SKM-1 (cell line): ENCODE data around the gene NADSYN1.
"Not testable (repeated sequence)": the region's sequence is repeated elsewhere in the genome, so short reads cannot be mapped to it uniquely, and the experiment has no call there.

Experiments used
- DNase-seq: peaks from one replicate; lab custom pipeline; 2025; ENCODE audit not compliant: unreplicated experiment; lab: John Stamatoyannopoulos, UW

Gene NADSYN1

DNA sequence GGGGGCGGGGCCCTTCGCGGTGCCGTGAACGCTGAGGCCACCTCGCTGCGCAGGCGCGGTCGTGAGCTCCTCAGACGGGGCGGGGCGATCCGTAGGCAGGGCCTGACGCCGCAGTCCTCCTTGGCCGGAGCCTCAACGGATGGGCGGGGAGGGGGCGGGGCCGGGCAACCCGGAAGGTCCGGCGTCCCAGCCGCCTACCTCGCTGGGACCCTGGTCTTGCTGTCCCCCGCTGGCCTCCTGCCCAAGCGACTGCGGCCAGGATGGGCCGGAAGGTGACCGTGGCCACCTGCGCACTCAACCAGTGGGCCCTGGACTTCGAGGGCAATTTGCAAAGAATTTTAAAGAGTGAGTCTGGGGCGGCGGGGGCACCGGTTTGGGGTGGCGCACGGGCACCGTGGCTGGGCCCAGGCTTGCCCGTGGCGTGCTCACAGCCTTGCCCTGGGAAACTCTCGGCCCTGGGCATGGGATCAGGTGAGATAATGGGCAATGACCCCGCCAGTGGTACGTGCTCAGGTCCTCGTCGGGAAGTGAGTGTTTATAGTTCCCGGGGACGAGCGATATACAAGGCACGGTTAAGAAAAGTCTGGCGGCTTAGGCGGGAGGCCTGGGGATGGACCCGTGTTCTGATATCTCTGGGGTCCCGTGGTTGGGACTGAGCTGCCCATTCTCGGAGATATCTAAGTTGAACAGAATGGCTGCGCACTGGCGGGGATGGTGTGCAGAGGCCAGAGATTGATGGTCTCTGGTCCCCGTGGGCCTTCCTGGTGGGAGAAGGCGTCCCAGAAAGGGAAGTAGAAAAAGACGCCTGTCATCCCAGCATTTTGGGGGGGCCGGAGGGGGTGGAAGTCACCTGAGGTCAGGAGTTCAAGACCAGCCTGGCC lies at the start of gene NADSYN1:
Gene NADSYN1 (plus strand): TSS at position 167 of the 881 bp plus-strand sequence. CDS start 94 bp downstream, at position 261.
- DNase-seq, result peak; percentile 79

- no peak for DNase-seq
Measured at GRCh38 chr11:71404209-71404608, 48.8 kb upstream of the NADSYN1 start.

DNA sequence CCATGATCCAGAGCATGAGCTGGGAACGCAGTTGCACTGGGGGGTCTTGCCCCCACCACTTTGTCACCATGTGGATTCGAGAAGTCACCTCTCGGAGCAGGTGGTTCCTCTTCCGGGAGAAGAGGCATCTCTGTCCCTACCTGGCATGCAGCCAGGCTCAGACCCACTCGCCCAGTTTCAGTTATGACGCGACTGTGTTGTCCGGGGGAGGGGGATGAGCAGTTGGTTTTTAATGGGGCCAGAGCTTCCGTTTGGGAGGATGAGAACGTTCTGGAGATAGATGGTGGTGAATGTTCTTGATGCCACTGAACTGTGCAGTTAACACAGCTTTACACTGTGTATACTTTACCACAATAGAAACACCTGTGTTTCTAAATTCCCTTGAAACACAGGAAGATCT lies 46.3 kb upstream of the NADSYN1 start:
- no peak for DNase-seq

DNA sequence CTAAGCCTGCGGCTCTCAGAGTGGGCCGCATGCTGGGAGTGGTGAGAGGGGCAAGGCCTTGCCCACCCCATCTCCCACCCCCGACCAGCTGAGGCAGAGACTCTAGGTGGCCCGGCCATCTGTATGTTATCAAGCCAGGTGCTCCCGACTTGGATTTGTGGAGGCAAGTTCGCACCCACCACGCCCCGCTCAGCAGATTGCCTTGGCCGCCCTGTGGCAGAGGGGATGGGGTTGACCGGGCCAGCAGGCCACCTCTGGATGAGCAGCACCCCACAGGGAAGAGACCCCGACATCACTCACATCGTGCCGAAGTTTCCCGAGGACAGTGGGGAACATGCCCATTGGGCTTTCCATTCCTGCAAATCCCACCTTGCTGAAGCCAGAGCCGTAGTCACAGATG lies 45.6 kb upstream of the NADSYN1 start:
- DNase-seq, result no peak

- no peak for DNase-seq
Measured at GRCh38 chr11:71408826-71409225, 44.2 kb upstream of the NADSYN1 start.

GRCh38 chr11:71410363-71410966 lies 42.5 kb upstream of the NADSYN1 start:
- no peak for DNase-seq

DNA sequence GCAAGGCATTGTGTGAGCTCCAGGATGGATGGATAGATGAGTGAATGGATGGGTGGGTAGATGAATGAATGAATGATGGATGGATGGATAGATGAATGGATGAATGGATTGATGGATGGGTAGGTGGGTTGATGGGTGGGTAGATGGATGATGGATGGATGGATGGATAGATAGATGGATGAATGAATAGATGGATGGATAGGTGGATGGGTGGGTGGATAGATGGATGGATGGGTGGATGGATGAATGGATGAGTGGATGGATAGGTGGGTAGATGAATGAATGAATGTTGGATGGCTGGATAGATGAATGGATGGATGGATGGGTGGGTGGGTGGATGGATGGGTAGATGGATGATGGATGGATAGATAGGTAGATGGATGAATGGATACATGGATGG lies 38.4 kb upstream of the NADSYN1 start:
- no peak for DNase-seq

- no peak for DNase-seq
Measured at GRCh38 chr11:71418643-71419042, 34.4 kb upstream of the NADSYN1 start.

DNA sequence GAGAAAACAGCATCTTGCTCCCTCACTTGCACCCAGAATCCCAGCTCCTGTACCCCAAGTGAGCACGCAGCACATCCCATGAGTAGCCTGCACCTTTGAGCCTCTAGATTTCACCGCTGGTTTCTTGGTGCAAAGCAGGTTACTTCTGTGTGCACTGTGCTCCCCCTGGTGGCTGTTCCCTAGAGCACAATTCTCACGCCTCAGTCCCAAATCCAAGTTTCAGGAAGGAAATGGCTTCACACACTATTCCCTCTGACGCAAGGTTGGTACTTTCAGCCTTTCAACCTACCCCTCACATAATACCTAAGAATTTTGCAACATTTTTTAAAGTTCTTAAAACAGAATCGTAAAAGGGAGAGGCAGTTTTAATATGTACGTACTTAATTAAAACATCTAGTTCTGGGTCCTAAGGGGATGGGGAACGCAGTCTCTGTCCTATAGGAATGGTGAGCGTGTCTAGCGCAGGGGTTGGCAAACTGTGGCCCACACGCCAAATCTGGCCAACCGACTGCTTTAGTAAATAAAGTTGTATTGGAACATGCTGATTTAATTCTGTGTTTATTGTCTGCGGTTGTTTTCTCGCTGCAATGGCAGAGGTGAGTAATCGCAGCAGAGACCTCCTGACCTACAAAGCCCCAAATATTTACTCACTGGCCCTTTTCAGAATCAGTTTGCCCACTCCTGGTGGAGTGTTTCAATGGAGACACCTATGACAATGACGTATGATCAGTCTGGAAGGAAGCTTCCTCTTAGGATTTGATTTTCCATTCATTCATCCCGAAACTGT lies 32.4 kb upstream of the NADSYN1 start:
- no peak for DNase-seq

- DNase-seq, result no peak
Measured at GRCh38 chr11:71421392-71421950, 31.5 kb upstream of the NADSYN1 start.

DNA sequence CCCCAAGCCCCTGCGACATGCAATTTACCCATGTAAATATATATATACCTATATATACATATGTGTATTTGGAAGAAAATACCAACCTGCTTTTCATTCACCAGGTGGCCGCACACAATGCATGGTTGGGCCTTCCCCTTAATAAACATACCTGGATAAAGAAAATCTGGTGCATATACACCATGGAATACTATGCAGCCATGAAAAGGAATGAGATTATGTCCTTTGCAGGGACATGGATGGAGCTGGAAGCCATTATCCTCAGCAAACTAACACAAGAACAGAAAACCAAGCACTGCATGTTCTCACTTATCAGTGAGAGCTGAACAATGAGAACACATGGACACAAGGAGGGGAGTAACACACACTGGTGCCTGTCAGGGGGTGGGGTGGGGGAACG lies 30.7 kb upstream of the NADSYN1 start:
- DNase-seq, result not testable (repeated sequence)

GRCh38 chr11:71423181-71423790 lies 29.7 kb upstream of the NADSYN1 start:
- no peak for DNase-seq

- DNase-seq, result no peak
Measured at GRCh38 chr11:71425409-71425808, 27.6 kb upstream of the NADSYN1 start.

DNA sequence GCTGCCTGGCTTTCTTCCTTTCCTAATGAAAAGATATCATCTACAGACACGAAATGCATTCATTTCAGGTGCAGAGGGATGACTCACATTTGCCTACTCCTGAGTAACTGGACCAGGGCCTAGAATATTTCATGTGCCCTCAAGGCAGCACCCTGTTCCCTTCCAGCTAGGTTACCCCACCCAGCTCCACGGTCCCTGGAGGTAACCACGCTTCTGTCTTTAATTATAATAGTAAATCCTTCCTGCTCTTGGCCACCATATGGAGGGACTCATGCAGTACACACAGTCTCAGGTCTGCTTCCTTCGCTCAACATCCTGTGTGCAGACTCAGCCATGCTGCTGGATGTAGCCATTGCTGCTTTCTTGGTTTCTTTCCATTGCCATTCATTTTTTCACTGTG lies 27.1 kb upstream of the NADSYN1 start:
- DNase-seq, result no peak

GRCh38 chr11:71426413-71426812 lies 26.6 kb upstream of the NADSYN1 start:
- no peak for DNase-seq

DNA sequence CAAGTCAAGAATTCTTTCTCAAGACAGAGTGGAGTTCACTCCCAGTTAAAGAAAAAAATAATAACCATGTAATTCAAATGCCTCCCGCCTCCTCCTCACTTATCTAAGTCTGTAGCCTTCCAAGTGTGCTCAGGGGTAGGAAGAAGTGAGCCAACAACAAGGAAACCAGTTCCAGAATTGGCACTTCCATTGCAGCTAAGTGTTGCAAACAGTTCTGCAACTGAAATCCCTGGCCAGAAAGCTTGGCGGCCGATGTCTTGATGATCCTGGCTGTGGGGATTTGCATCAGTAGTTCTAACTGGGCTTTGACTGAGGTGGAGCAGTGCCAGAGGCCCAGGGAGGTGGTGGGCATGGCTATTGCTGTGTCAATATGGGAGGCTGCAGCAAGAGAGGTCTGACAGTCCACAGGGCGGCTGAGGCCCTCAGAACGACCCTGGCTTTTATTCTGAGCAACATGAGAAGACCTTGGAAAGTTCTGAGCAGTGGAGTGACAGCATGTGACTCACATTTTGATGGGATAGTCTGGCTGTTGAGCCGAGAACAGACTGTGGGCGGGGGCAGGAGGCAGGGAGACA lies 24.1 kb upstream of the NADSYN1 start:
- no peak for DNase-seq

- no peak for DNase-seq
Measured at GRCh38 chr11:71429701-71430100, 23.3 kb upstream of the NADSYN1 start.

GRCh38 chr11:71430166-71430565 lies 22.8 kb upstream of the NADSYN1 start:
- no peak for DNase-seq

DNA sequence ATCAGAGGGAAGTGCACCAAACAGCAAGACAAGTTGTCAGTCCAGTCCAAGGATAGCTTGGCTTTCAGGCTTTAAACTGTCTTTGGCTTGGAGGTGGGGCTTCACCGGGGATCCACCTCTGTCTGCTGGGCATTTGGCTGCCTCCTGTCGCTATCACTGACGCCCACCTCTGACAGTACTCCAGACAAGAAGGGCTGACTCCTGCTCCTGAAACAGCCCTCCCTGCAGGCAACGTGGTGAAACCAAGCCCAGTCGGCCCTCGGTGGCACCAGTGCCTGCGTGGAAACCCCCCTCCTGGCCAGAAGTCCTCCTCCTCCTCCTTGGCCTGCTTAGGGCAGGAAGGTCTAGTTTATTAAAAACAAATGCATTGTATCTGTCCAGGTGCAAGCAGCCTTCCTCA lies 21.7 kb upstream of the NADSYN1 start:
- DNase-seq, result no peak

GRCh38 chr11:71432761-71433647 lies 20.0 kb upstream of the NADSYN1 start:
- no peak for DNase-seq
